B cell (primary cell): ENCODE data around the gene NT5DC3.

Experiments
- CTCF ChIP-seq: fragments of 200-600 bp; IDR thresholded peaks from one replicate; pipeline ENCODE4 v1.8.0; 2022; ENCODE audit warnings: antibody characterized with exemption, mild to moderate bottlenecking
- EZH2 ChIP-seq: IDR thresholded peaks from 2 replicates; pipeline ENCODE4 v1.6.1; 2012; ENCODE audit warnings: borderline replicate concordance, low read depth, mild to moderate bottlenecking, moderate library complexity, low read length; ENCODE audit not compliant: insufficient read depth, poor library complexity, severe bottlenecking

- TF ChIP-seq CTCF (no peak), EZH2 (no peak)
Observed at GRCh38 chr12:103841690-103842584, 903 bp upstream of the NT5DC3 start.
